GM06990 (cell line): ENCODE data around the gene ZNF397.

Experiments used
- DNase-seq: peaks from one replicate; pipeline ENCODE4 v3.0.0-alpha.2; 2011; ENCODE audit not compliant: insufficient read length; ENCODE audit errors: extremely low read depth
- H3K27me3 ChIP-seq: replicated peaks from 2 replicates; pipeline ENCODE4 v1.6.0; 2011; ENCODE audit warnings: low read length; ENCODE audit not compliant: control insufficient read depth, insufficient read depth
- H3K36me3 ChIP-seq: 2 replicates; pipeline ENCODE4 v1.5.1; 2011; ENCODE audit warnings: low read length; ENCODE audit not compliant: control insufficient read depth, insufficient read depth
- H3K4me3 ChIP-seq: replicated peaks from 2 replicates; pipeline ENCODE4 v1.5.1; 2011; ENCODE audit warnings: low read depth, mild to moderate bottlenecking, control low read depth, low read length
- CTCF ChIP-seq: IDR thresholded peaks from 2 replicates; pipeline ENCODE4 v1.5.1; 2011; ENCODE audit warnings: low read length, control low read depth, mild to moderate bottlenecking, inconsistent platforms; ENCODE audit not compliant: insufficient read depth, poor library complexity, severe bottlenecking

The ZNF397 gene

GRCh38 chr18:35241448-35241804 lies 592 bp downstream of the ZNF397 start:
- no peak for DNase-seq
- TF ChIP-seq CTCF = no peak
- peak overlapping the region; percentile 93 for H3K4me3 ChIP-seq
- peaks cover 14% of the 10 kb centered on the region for H3K36me3 ChIP-seq
- no peaks in the 10 kb centered on the region for H3K27me3 ChIP-seq

GRCh38 chr18:35242426-35242825 lies 1.6 kb downstream of the ZNF397 start:
- DNase-seq = no peak
- no peaks in the 10 kb centered on the region for H3K27me3 ChIP-seq
- no peak overlapping the region for H3K4me3 ChIP-seq
- no peak for TF ChIP-seq CTCF
- H3K36me3 ChIP-seq = peaks cover 21% of the 10 kb centered on the region

GRCh38 chr18:35244671-35245070 lies 3.8 kb downstream of the ZNF397 start:
- Histone ChIP-seq H3K27me3 (no peaks in the 10 kb centered on the region), H3K4me3 (no peak overlapping the region), H3K36me3 (peaks cover 21% of the 10 kb centered on the region)
- no peak for DNase-seq
- no peak for TF ChIP-seq CTCF

- peaks cover 21% of the 10 kb centered on the region for H3K36me3 ChIP-seq
Measured at GRCh38 chr18:35245719-35246317, 5.0 kb downstream of the ZNF397 start.

GRCh38 chr18:35246831-35247230 lies 6.0 kb downstream of the ZNF397 start:
- TF ChIP-seq CTCF = no peak
- no peak for DNase-seq
- H3K4me3 ChIP-seq = no peak overlapping the region
- peaks cover 21% of the 10 kb centered on the region for H3K36me3 ChIP-seq
- H3K27me3 ChIP-seq = no peaks in the 10 kb centered on the region

More at GRCh38 chr18:35245719-35246317, 5.0 kb downstream of the ZNF397 start:
- no peak for TF ChIP-seq CTCF
- DNase-seq = no peak
- H3K27me3 ChIP-seq = no peaks in the 10 kb centered on the region
- no peak overlapping the region for H3K4me3 ChIP-seq
